Caco-2 (cell line): ENCODE results near the gene HOXC9. TPM values are rescaled to one million over a fixed set of nuclear protein-coding genes. Genes with fewer than 3 reads are reported as not detected.

ENCODE experiments used
- BruUV-seq: library from RNA; stranded (reverse); fragments of 400-500 nt; replicated peaks from 2 replicates; lab custom pipeline; 2021; lab: Mats Ljungman, UMichigan
- CTCF ChIA-PET: fragments of 300-600 bp; sonication (Branson Sonifier 250); formaldehyde crosslinking; loops from one replicate; lab custom pipeline; 2022; ENCODE audit warnings: antibody characterized with exemption; lab: Charles Lee
- POLR2A ChIA-PET: fragments of 300-600 bp; sonication (Branson Sonifier 250); formaldehyde crosslinking; loops from one replicate; lab custom pipeline; 2022; ENCODE audit warnings: antibody characterized with exemption; lab: Charles Lee
- DNase-seq, 2 experiments: peaks; one replicate each; pipeline versions ENCODE4 v3.0.0 to v3.0.0-alpha.2; 2020 to 2022
- H3K27me3 ChIP-seq: replicated peaks from 2 replicates; pipeline ENCODE4 v1.6.0; 2011; ENCODE audit warnings: low read length; ENCODE audit not compliant: control insufficient read depth, insufficient read depth
- H3K36me3 ChIP-seq: 2 replicates; pipeline ENCODE4 v1.5.1; 2011; ENCODE audit warnings: low read length; ENCODE audit not compliant: control insufficient read depth, insufficient read depth
- H3K4me1 ChIP-seq: fragments of 250-450 bp; sonication (Bioruptor Pico); 2 replicates; pipeline ENCODE4 v1.5.1; 2020; ENCODE audit warnings: mild to moderate bottlenecking
- H3K4me3 ChIP-seq: 2 replicates; pipeline ENCODE4 v1.5.1; 2011; ENCODE audit warnings: low read depth, mild to moderate bottlenecking, control low read depth, low read length
- H3K9me3 ChIP-seq: fragments of 250-450 bp; sonication (Bioruptor Pico); 2 replicates; pipeline ENCODE4 v1.5.1; 2020; ENCODE audit warnings: mild to moderate bottlenecking, moderate library complexity
- H3K27ac Mint-ChIP-seq: one replicate; pipeline ENCODE4 v1.8.0; 2022; ENCODE audit warnings: mixed read lengths; ENCODE audit not compliant: unreplicated experiment
- H3K27me3 Mint-ChIP-seq: one replicate; pipeline ENCODE4 v1.8.0; 2022; ENCODE audit warnings: mixed read lengths; ENCODE audit not compliant: insufficient read depth, unreplicated experiment
- H3K36me3 Mint-ChIP-seq: one replicate; pipeline ENCODE4 v1.8.0; 2022; ENCODE audit warnings: mild to moderate bottlenecking, mixed read lengths; ENCODE audit not compliant: insufficient read depth, unreplicated experiment
- H3K4me1 Mint-ChIP-seq: one replicate; pipeline ENCODE4 v1.8.0; 2022; ENCODE audit warnings: low read depth, mixed read lengths; ENCODE audit not compliant: unreplicated experiment
- H3K4me3 Mint-ChIP-seq: one replicate; pipeline ENCODE4 v1.8.0; 2022; ENCODE audit warnings: mild to moderate bottlenecking, moderate library complexity, mixed read lengths; ENCODE audit not compliant: unreplicated experiment
- H3K9me3 Mint-ChIP-seq: one replicate; pipeline ENCODE4 v1.8.0; 2022; ENCODE audit warnings: mixed read lengths; ENCODE audit not compliant: unreplicated experiment
- intact Hi-C: fragments of 100-400 bp; cut with micrococcal nuclease; formaldehyde crosslinking; loops from one replicate; pipeline ENCODE4 v1.10.0; 2022; ENCODE audit not compliant: unreplicated experiment
- total RNA-seq: library from RNA; stranded (reverse); gene quantifications from 2 replicates; pipeline ENCODE4 v1.2.3, GENCODE V29; 2022
- TF ChIP-seq, protein P1 (sequence below), 2 experiments: fragments of 200-600 bp in 1 of 2; IDR thresholded peaks; 1 replicate in 1 of 2; 2 replicates in 1 of 2; pipeline versions ENCODE4 v1.5.1 to v1.8.0; 2011 to 2022; ENCODE audit warnings: antibody characterized with exemption in 1 of 2, control low read depth in 1 of 2, inconsistent platforms in 1 of 2, low read depth in 1 of 2, low read length in 1 of 2, mild to moderate bottlenecking in 1 of 2, moderate library complexity in 1 of 2; ENCODE audit not compliant: insufficient read depth in 1 of 2, severe bottlenecking in 1 of 2, unreplicated experiment in 1 of 2

HOXC9 gene
- total RNA-seq, 1 experiment from 2014 or later: 2.9 TPM

- Mint-ChIP-seq H3K4me3 (no peak overlapping the region), H3K36me3 (no peaks in the 10 kb centered on the region), H3K27me3 (no peaks in the 10 kb centered on the region), H3K9me3 (no peaks in the 10 kb centered on the region), H3K27ac (no peak overlapping the region), H3K4me1 (peaks cover 26% of the 10 kb centered on the region)
- DNase-seq: no peak
- BruUV-seq: no TSS peak
- no peaks in the 10 kb centered on the region for H3K9me3 ChIP-seq
- ChIA-PET CTCF (no interaction called here), POLR2A (no interaction called here)
- no peak overlapping the region for H3K4me3 ChIP-seq
- TF ChIP-seq, protein P1, sequence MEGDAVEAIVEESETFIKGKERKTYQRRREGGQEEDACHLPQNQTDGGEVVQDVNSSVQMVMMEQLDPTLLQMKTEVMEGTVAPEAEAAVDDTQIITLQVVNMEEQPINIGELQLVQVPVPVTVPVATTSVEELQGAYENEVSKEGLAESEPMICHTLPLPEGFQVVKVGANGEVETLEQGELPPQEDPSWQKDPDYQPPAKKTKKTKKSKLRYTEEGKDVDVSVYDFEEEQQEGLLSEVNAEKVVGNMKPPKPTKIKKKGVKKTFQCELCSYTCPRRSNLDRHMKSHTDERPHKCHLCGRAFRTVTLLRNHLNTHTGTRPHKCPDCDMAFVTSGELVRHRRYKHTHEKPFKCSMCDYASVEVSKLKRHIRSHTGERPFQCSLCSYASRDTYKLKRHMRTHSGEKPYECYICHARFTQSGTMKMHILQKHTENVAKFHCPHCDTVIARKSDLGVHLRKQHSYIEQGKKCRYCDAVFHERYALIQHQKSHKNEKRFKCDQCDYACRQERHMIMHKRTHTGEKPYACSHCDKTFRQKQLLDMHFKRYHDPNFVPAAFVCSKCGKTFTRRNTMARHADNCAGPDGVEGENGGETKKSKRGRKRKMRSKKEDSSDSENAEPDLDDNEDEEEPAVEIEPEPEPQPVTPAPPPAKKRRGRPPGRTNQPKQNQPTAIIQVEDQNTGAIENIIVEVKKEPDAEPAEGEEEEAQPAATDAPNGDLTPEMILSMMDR (IDR thresholded peaks at IDR 0.05; ENCODE audit: insufficient read depth in 1 of 2, low read depth in 1 of 2, low read length in 1 of 2, severe bottlenecking in 1 of 2, unreplicated experiment in 1 of 2): no peak
- intact Hi-C loops: no loop called here
- no peaks in the 10 kb centered on the region for H3K36me3 ChIP-seq
- H3K27me3 ChIP-seq: no peaks in the 10 kb centered on the region
- H3K4me1 ChIP-seq: no peaks in the 10 kb centered on the region; the same call in none of the 2 replicates
These were observed 48.6 kb downstream of the HOXC9 start for GRCh38 chr12:54048406-54049093.

- H3K4me3 Mint-ChIP-seq: no peak overlapping the region
- Histone ChIP-seq H3K4me3 (no peak overlapping the region), H3K27me3 (no peaks in the 10 kb centered on the region), H3K9me3 (no peaks in the 10 kb centered on the region), H3K36me3 (no peaks in the 10 kb centered on the region), H3K4me1 (no peaks in the 10 kb centered on the region; the same call in 1 of the 2 replicates)
- no peaks in the 10 kb centered on the region for H3K27me3 Mint-ChIP-seq
- TF ChIP-seq, protein P1 (IDR thresholded peaks at IDR 0.05; ENCODE audit: insufficient read depth in 1 of 2, low read depth in 1 of 2, low read length in 1 of 2, severe bottlenecking in 1 of 2, unreplicated experiment in 1 of 2): no peak
- H3K27ac Mint-ChIP-seq: no peak overlapping the region
- intact Hi-C loops: no loop called here
- peaks cover 20% of the 10 kb centered on the region for H3K4me1 Mint-ChIP-seq
- no peak for DNase-seq
- BruUV-seq: no TSS peak
- POLR2A ChIA-PET: no interaction called here
- no peaks in the 10 kb centered on the region for H3K36me3 Mint-ChIP-seq
- H3K9me3 Mint-ChIP-seq: no peaks in the 10 kb centered on the region
- CTCF ChIA-PET: no interaction called here
These were observed 49.1 kb downstream of the HOXC9 start for GRCh38 chr12:54049108-54049507.

DNA sequence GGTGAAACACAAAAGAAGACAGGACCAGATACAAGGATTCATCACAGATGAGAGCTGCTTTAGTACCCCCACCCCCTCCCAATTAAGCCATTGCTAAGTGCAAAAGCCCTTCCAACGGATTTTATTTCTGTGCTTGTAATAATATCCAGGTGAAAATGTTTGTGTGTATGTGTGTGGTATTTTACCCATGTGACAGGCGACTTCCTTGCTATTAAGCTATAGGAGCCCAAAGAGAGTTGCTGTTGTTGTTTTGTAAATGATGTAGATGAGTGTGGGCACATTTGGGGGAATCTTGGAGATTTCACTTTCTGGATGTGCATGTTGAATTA is 50.5 kb downstream of the HOXC9 start:
- Histone ChIP-seq H3K36me3 (no peaks in the 10 kb centered on the region), H3K4me3 (no peak overlapping the region), H3K27me3 (no peaks in the 10 kb centered on the region), H3K9me3 (no peaks in the 10 kb centered on the region), H3K4me1 (peaks cover under 1% of the 10 kb centered on the region; the same call in 1 of the 2 replicates)
- Mint-ChIP-seq H3K27ac (no peak overlapping the region), H3K4me1 (peaks cover 9% of the 10 kb centered on the region), H3K27me3 (no peaks in the 10 kb centered on the region), H3K4me3 (no peak overlapping the region), H3K9me3 (no peaks in the 10 kb centered on the region), H3K36me3 (no peaks in the 10 kb centered on the region)
- BruUV-seq: no TSS peak
- no peak for DNase-seq
- ChIA-PET POLR2A (no interaction called here), CTCF (interaction anchor here (1.0 kb wide), 1 partner anchor 85 kb away, joined by 3 read pairs; no protein-coding TSS in a partner anchor)
- intact Hi-C loops: no loop called here
- TF ChIP-seq, protein P1 (IDR thresholded peaks at IDR 0.05; ENCODE audit: insufficient read depth in 1 of 2, low read depth in 1 of 2, low read length in 1 of 2, severe bottlenecking in 1 of 2, unreplicated experiment in 1 of 2): no peak
